Endothelial cell (in vitro differentiated cells): ENCODE measurements around the gene MPP2. TPM values are rescaled to one million over a fixed set of nuclear protein-coding genes. Genes with fewer than 3 reads are reported as not detected.
A peak's percentile ranks its signal among the peaks of the same experiment; 100 is the strongest.

ENCODE experiments used
- DNase-seq: peaks from one replicate; pipeline ENCODE4 v3.0.0; 2021; ENCODE audit warnings: low spot score
- H3K27ac Mint-ChIP-seq: one replicate; pipeline ENCODE4 v1.8.0; 2021; ENCODE audit warnings: mixed read lengths, inconsistent platforms; ENCODE audit not compliant: unreplicated experiment
- H3K27me3 Mint-ChIP-seq: one replicate; pipeline ENCODE4 v1.8.0; 2021; ENCODE audit warnings: mild to moderate bottlenecking, moderate library complexity, mixed read lengths, inconsistent platforms; ENCODE audit not compliant: unreplicated experiment
- H3K36me3 Mint-ChIP-seq: one replicate; pipeline ENCODE4 v1.8.0; 2021; ENCODE audit warnings: mild to moderate bottlenecking, low read depth, mixed read lengths, inconsistent platforms; ENCODE audit not compliant: unreplicated experiment
- H3K4me1 Mint-ChIP-seq: one replicate; pipeline ENCODE4 v1.8.0; 2021; ENCODE audit warnings: mild to moderate bottlenecking, mixed read lengths, inconsistent platforms; ENCODE audit not compliant: unreplicated experiment
- H3K4me3 Mint-ChIP-seq: one replicate; pipeline ENCODE4 v1.8.0; 2021; ENCODE audit warnings: mild to moderate bottlenecking, mixed read lengths, inconsistent platforms; ENCODE audit not compliant: unreplicated experiment
- H3K9me3 Mint-ChIP-seq: one replicate; pipeline ENCODE4 v1.8.0; 2021; ENCODE audit warnings: mixed read lengths, inconsistent platforms; ENCODE audit not compliant: unreplicated experiment
- total RNA-seq: library from RNA; stranded (reverse); fragmentation: NEBNext Ultra II Directional; extraction: Animal tissue kit (Norgen Biotek cat#: 25700); gene quantifications from one replicate; pipeline ENCODE4 v1.2.1, GENCODE V29; 2021; ENCODE audit not compliant: unreplicated experiment
- TF ChIP-seq, protein P1 (sequence below): fragments of 200-600 bp; sonication (generic); IDR thresholded peaks from one replicate; pipeline ENCODE4 v1.5.0; 2021; ENCODE audit warnings: antibody characterized with exemption; ENCODE audit not compliant: unreplicated experiment

Gene MPP2
- total RNA-seq, 1 donor from 2014 or later: 8.4 TPM

DNA sequence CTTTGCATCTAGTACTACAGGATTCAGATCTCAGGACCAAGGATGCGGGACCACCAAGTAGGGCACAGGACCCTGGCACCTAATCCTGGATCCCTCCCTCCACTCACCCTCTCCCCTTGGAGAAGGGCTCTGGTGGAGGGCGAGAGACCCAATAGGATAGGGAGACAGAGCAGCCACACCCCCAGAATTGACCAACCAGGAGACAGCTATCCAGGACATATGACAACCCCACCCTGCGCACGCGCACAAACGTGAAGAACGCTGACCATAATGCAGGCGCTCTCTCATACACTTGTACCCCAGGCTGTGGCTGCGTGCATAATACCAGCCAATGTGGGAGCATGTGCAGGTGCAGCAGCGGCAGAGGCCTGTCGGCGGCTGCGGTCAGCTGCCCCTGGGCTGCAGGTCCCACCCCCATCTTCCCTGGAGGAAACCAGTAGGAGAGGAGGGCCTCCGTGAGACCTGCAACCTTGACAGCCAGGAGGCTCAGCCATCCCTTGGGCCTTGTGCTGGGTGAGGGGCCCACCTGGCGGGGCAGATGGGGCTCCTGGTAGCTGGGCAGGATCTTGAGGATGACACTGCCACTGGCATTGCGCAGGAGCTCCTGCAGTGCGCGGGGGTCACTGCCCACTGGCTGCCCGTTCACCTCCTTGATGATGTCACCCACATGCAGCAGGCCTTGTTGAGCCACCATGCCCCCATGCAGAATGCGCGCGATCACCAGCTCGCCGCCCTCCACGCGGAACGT is 25.4 kb downstream of the MPP2 start:
- no peak for DNase-seq
- H3K9me3 Mint-ChIP-seq: no peaks in the 10 kb centered on the region
- H3K36me3 Mint-ChIP-seq: no peaks in the 10 kb centered on the region
- no peak overlapping the region for H3K27ac Mint-ChIP-seq
- H3K4me1 Mint-ChIP-seq: peaks cover 4% of the 10 kb centered on the region
- H3K27me3 Mint-ChIP-seq: peaks cover 4% of the 10 kb centered on the region
- TF ChIP-seq, protein P1, sequence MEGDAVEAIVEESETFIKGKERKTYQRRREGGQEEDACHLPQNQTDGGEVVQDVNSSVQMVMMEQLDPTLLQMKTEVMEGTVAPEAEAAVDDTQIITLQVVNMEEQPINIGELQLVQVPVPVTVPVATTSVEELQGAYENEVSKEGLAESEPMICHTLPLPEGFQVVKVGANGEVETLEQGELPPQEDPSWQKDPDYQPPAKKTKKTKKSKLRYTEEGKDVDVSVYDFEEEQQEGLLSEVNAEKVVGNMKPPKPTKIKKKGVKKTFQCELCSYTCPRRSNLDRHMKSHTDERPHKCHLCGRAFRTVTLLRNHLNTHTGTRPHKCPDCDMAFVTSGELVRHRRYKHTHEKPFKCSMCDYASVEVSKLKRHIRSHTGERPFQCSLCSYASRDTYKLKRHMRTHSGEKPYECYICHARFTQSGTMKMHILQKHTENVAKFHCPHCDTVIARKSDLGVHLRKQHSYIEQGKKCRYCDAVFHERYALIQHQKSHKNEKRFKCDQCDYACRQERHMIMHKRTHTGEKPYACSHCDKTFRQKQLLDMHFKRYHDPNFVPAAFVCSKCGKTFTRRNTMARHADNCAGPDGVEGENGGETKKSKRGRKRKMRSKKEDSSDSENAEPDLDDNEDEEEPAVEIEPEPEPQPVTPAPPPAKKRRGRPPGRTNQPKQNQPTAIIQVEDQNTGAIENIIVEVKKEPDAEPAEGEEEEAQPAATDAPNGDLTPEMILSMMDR: no peak
- H3K4me3 Mint-ChIP-seq: no peak overlapping the region

DNA sequence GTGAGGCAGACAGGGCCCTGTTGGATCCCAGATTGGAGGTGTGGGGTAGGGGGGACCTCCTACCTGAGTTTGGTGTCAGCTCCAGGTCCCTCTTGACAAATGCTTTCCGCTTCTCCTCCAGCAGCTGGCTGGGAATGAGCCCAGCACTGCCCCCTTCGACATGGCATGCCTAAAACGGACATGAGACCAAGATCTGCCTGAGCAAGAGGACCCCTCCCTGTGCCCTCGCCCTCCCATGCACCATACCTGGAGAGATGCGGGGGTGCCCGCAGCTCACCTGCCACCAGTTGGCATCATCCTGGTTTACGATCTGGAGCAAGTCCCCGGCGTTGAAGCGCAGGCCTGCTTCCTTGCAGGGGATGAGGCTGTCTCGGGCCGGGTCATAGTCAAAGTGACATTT is 26.2 kb downstream of the MPP2 start:
- no peaks in the 10 kb centered on the region for H3K9me3 Mint-ChIP-seq
- no peaks in the 10 kb centered on the region for H3K36me3 Mint-ChIP-seq
- H3K27ac Mint-ChIP-seq: no peak overlapping the region
- H3K4me1 Mint-ChIP-seq: peaks cover 4% of the 10 kb centered on the region
- no peak for DNase-seq
- no peak overlapping the region for H3K4me3 Mint-ChIP-seq
- H3K27me3 Mint-ChIP-seq: peaks cover 8% of the 10 kb centered on the region
- TF ChIP-seq, protein P1: no peak

- peak; percentile 61 for DNase-seq
Measured at GRCh38 chr17:43880420-43880991, 26.8 kb downstream of the MPP2 start.

DNA sequence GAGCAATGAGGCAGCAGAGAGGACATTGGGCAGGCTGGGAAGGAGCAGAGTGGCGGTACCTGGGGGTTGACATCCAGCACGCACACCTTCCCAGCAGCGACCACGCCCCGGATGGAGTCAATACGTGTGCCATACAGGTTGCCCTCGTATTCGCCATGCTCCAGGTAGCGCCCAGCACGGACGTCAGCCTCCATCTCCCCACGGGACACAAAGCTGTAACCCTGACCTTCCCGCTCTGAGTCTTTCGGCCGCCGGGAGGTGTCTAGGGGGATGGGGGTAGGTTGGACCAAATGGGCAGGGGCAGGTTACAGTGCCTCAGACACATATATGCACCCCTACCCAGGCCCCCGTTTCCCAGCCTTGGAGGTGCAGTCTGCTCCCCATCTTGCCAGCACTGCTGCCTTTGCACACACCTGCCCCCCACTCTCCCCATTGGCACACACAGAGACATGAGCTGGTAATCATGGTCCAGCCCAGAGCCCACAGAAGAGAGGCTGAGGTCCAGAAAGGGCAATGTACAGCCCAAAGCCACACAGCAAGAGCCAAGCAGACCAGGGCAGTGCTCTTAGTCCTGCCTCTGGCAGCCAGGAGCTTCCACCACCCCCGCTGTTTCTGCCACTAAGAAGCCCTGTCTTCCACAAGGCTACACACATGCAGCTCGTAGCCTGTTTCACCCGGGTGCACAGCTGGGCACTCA is 27.5 kb downstream of the MPP2 start:
- Mint-ChIP-seq H3K4me1 (peaks cover 4% of the 10 kb centered on the region), H3K4me3 (no peak overlapping the region), H3K27me3 (peaks cover 8% of the 10 kb centered on the region), H3K27ac (no peak overlapping the region), H3K36me3 (no peaks in the 10 kb centered on the region), H3K9me3 (no peaks in the 10 kb centered on the region)
- TF ChIP-seq, protein P1: no peak
- DNase-seq: no peak

More at GRCh38 chr17:43880420-43880991, 26.8 kb downstream of the MPP2 start:
- Mint-ChIP-seq H3K27ac (no peak overlapping the region), H3K4me1 (peaks cover 4% of the 10 kb centered on the region), H3K27me3 (peaks cover 8% of the 10 kb centered on the region), H3K4me3 (no peak overlapping the region), H3K9me3 (no peaks in the 10 kb centered on the region), H3K36me3 (no peaks in the 10 kb centered on the region)
- TF ChIP-seq, protein P1: peak; percentile 86
